Loucy (cell line): ENCODE results near the gene PHKB.

Experiments
- EZH2phosphoT487 ChIP-seq: fragments of 200-600 bp; IDR thresholded peaks from 2 replicates; pipeline ENCODE4 v1.6.1; 2018; ENCODE audit warnings: antibody characterized with exemption, mild to moderate bottlenecking, moderate library complexity, borderline replicate concordance
- TF ChIP-seq, protein P1 (sequence below): fragments of 200-600 bp; sonication (generic); conservative IDR thresholded peaks from 2 replicates; pipeline ENCODE4 v1.5.1; 2014; ENCODE audit warnings: mild to moderate bottlenecking, antibody characterized with exemption, low read length

GRCh38 chr16:47431960-47432359 is 29.2 kb upstream of the PHKB start:
- TF ChIP-seq, protein P1, sequence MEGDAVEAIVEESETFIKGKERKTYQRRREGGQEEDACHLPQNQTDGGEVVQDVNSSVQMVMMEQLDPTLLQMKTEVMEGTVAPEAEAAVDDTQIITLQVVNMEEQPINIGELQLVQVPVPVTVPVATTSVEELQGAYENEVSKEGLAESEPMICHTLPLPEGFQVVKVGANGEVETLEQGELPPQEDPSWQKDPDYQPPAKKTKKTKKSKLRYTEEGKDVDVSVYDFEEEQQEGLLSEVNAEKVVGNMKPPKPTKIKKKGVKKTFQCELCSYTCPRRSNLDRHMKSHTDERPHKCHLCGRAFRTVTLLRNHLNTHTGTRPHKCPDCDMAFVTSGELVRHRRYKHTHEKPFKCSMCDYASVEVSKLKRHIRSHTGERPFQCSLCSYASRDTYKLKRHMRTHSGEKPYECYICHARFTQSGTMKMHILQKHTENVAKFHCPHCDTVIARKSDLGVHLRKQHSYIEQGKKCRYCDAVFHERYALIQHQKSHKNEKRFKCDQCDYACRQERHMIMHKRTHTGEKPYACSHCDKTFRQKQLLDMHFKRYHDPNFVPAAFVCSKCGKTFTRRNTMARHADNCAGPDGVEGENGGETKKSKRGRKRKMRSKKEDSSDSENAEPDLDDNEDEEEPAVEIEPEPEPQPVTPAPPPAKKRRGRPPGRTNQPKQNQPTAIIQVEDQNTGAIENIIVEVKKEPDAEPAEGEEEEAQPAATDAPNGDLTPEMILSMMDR, result no peak
- no peak for TF ChIP-seq EZH2phosphoT487
